Liver (tissue), 9 donors: Measurements from ENCODE around the gene EMP1. TPM values are rescaled to one million over a fixed set of nuclear protein-coding genes. Genes with fewer than 3 reads are reported as not detected.

Experiments used
- DNase-seq: peaks from one replicate; pipeline ENCODE4 v3.0.0-alpha.2; 2017; ENCODE audit warnings: low spot score
- H3K27ac ChIP-seq, 2 donors: one replicate each; pipeline ENCODE4 v1.7.0; 2013; ENCODE audit warnings: inconsistent platforms in 2 of 2, low read length in 2 of 2, control low read depth in 1 of 2, low read depth in 1 of 2, mild to moderate bottlenecking in 1 of 2
- H3K27me3 ChIP-seq, 4 donors: one replicate each; pipeline versions ENCODE4 v1.6.1 to v1.7.0; 2013; ENCODE audit warnings: low read length in 3 of 4, inconsistent platforms in 1 of 4, mild to moderate bottlenecking in 1 of 4, moderate library complexity in 1 of 4; ENCODE audit not compliant: control insufficient read depth in 4 of 4, insufficient read depth in 4 of 4
- H3K36me3 ChIP-seq, 4 donors: one replicate each; pipeline versions ENCODE4 v1.6.1 to v1.7.0; 2013; ENCODE audit warnings: low read length in 3 of 4, mild to moderate bottlenecking in 3 of 4, low read depth in 1 of 4, moderate library complexity in 1 of 4; ENCODE audit not compliant: control insufficient read depth in 4 of 4, insufficient read depth in 3 of 4
- H3K4me1 ChIP-seq, 4 donors: one replicate each; pipeline versions ENCODE4 v1.6.1 to v1.7.0; 2013; ENCODE audit warnings: low read length in 3 of 4, mild to moderate bottlenecking in 3 of 4, moderate library complexity in 1 of 4; ENCODE audit not compliant: control insufficient read depth in 4 of 4, insufficient read depth in 4 of 4
- H3K4me3 ChIP-seq, 3 donors: one replicate each; pipeline versions ENCODE4 v1.6.1 to v1.7.0; 2013; ENCODE audit warnings: low read length in 3 of 3, control low read depth in 1 of 3, low read depth in 1 of 3, mild to moderate bottlenecking in 1 of 3
- H3K9ac ChIP-seq, 2 donors: one replicate each; pipeline ENCODE4 v1.7.0; 2013; ENCODE audit warnings: low read length in 2 of 2, mild to moderate bottlenecking in 2 of 2, moderate library complexity in 2 of 2, control low read depth in 1 of 2, low read depth in 1 of 2
- H3K9me3 ChIP-seq, 4 donors: one replicate each; pipeline versions ENCODE4 v1.6.1 to v1.7.0; 2013; ENCODE audit warnings: low read length in 3 of 4; ENCODE audit not compliant: control insufficient read depth in 4 of 4
- ATF3 ChIP-seq: IDR thresholded peaks from 2 replicates; pipeline ENCODE4 v1.6.1; 2016; ENCODE audit warnings: antibody characterized with exemption
- FOXA1 ChIP-seq: IDR thresholded peaks from 2 replicates; pipeline ENCODE4 v1.6.1; 2016; ENCODE audit warnings: antibody characterized with exemption
- FOXA2 ChIP-seq: IDR thresholded peaks from 2 replicates; pipeline ENCODE4 v1.6.1; 2016; ENCODE audit warnings: antibody characterized with exemption
- HNF4A ChIP-seq, 2 donors: conservative IDR thresholded peaks; 2 replicates each; pipeline ENCODE4 v1.6.1; 2016; ENCODE audit warnings: antibody characterized with exemption in 2 of 2, mild to moderate bottlenecking in 2 of 2
- HNF4G ChIP-seq: IDR thresholded peaks from 2 replicates; pipeline ENCODE4 v1.6.1; 2016; ENCODE audit warnings: antibody characterized with exemption
- JUND ChIP-seq, 2 donors: IDR thresholded peaks; 2 replicates each; pipeline ENCODE4 v1.6.1; 2016; ENCODE audit warnings: antibody characterized with exemption in 2 of 2
- RAD21 ChIP-seq, 2 donors: IDR thresholded peaks; 2 replicates each; pipeline ENCODE4 v1.6.1; 2016; ENCODE audit warnings: antibody characterized with exemption in 2 of 2, mild to moderate bottlenecking in 2 of 2
- RXRA ChIP-seq, 2 donors: IDR thresholded peaks; 2 replicates each; pipeline ENCODE4 v1.6.1; 2017 to 2018; ENCODE audit warnings: antibody characterized with exemption in 2 of 2, mild to moderate bottlenecking in 1 of 2
- YY1 ChIP-seq: IDR thresholded peaks from 2 replicates; pipeline ENCODE4 v1.6.1; 2016; ENCODE audit warnings: antibody characterized with exemption, mild to moderate bottlenecking
- WGBS: extraction: QIAGEN DNeasy Blood & Tissue Kit; methylation state at CpG from one replicate; pipeline ENCODE4 v1.1.7; 2013; 5-methylcytosine and 5-hydroxymethylcytosine counted together
- polyA plus RNA-seq, 2 donors: library from polyadenylated mRNA; stranded (reverse) in 1 of 2; unstranded in 1 of 2; fragments of 200-250 nt in 1 of 2; fragments of >200 nt in 1 of 2; fragmentation: Nextera tagmentation in 1 of 2; extraction: Ambion mirVana in 1 of 2; gene quantifications; one replicate each; pipeline versions ENCODE4 v1.2.1 to v1.2.3, GENCODE V29; 2013 to 2015
- total RNA-seq, 2 donors: library from RNA; depleted of rRNA; stranded (reverse); fragments of >200 nt; gene quantifications; one replicate each; pipeline ENCODE4 v1.2.3, GENCODE V29; 2014
- TF ChIP-seq, protein P1 (sequence below): IDR thresholded peaks from 2 replicates; pipeline ENCODE4 v1.6.1; 2016; ENCODE audit warnings: antibody characterized with exemption
- donor health status: healthy.
- donor health status: healthy.
- donor health status: healthy.
- donor health status: healthy.
- donor health status: healthy.

EMP1 gene
- total and polyA plus RNA-seq, 4 donors: 1.6 to 5.6 (median 3.6) TPM

GRCh38 chr12:13193505-13194231 is 2.9 kb upstream of the EMP1 start:
- 88% methylated on average over 11 of the region's 11 CpGs for WGBS
- no peak overlapping the region for H3K4me3 ChIP-seq
- H3K4me1 ChIP-seq: peaks cover 0 to 16% (median 11%) of the 10 kb centered on the region in 4 donors
- no peaks in the 10 kb centered on the region for H3K9me3 ChIP-seq
- no peak overlapping the region for H3K27ac ChIP-seq
- H3K36me3 ChIP-seq: no peaks in the 10 kb centered on the region
- no peak for DNase-seq
- H3K9ac ChIP-seq: no peak overlapping the region
- H3K27me3 ChIP-seq: no peaks in the 10 kb centered on the region
- TF ChIP-seq ATF3: no peak
- TF ChIP-seq HNF4A (conservative IDR thresholded peaks at IDR 0.05): no peak
- TF ChIP-seq, protein P1, sequence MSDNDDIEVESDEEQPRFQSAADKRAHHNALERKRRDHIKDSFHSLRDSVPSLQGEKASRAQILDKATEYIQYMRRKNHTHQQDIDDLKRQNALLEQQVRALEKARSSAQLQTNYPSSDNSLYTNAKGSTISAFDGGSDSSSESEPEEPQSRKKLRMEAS: no peak
- no peak for TF ChIP-seq JUND (IDR thresholded peaks at IDR 0.05)

- H3K4me3 ChIP-seq: no peak overlapping the region
- WGBS: 81% methylated on average over 6 of the region's 6 CpGs
- no peaks in the 10 kb centered on the region for H3K9me3 ChIP-seq
- H3K4me1 ChIP-seq: peaks cover 0 to 16% (median 11%) of the 10 kb centered on the region in 4 donors
- H3K27ac ChIP-seq: no peak overlapping the region
- no peak overlapping the region for H3K9ac ChIP-seq
- H3K36me3 ChIP-seq: no peaks in the 10 kb centered on the region
- H3K27me3 ChIP-seq: no peaks in the 10 kb centered on the region
- TF ChIP-seq FOXA2: no peak
- no peak for DNase-seq
Measured at GRCh38 chr12:13194401-13195110, 2.0 kb upstream of the EMP1 start.

GRCh38 chr12:13195250-13195649 is 1.3 kb upstream of the EMP1 start:
- Histone ChIP-seq H3K4me1 (peaks cover 0 to 16% (median 11%) of the 10 kb centered on the region in 4 donors), H3K27ac (peak overlapping the region in 1 of 2 donors; percentile 56), H3K9me3 (no peaks in the 10 kb centered on the region), H3K9ac (no peak overlapping the region), H3K27me3 (no peaks in the 10 kb centered on the region), H3K36me3 (no peaks in the 10 kb centered on the region), H3K4me3 (no peak overlapping the region)
- WGBS: 89% methylated on average over 4 of the region's 4 CpGs
- no peak for TF ChIP-seq JUND (IDR thresholded peaks at IDR 0.05)
- TF ChIP-seq YY1: no peak
- TF ChIP-seq RXRA (IDR thresholded peaks at IDR 0.05): no peak
- no peak for TF ChIP-seq FOXA1
- DNase-seq: no peak

DNA sequence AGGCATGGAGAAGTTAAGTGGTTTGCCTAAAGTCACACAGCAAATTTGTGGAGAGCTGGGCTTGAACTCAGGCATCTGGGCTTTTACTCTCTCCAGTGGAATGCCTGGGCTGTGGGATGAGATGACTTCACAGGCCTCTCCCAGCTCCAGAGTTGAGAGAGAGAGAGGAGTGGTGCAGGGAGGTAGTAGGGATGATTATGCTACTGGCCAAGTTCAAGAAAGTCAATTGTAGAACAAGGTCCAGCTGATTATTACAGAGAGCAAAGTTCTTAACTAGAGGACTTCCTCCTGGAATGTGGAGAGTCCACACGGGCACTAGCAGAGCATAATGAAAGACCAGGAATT is 769 bp upstream of the EMP1 start:
- DNase-seq: no peak
- Histone ChIP-seq H3K4me1 (peaks cover 0 to 16% (median 11%) of the 10 kb centered on the region in 4 donors), H3K9me3 (no peaks in the 10 kb centered on the region), H3K9ac (peak overlapping the region in 1 of 2 donors; percentile 48), H3K27me3 (no peaks in the 10 kb centered on the region), H3K27ac (peak overlapping the region; percentile 32 to 56), H3K36me3 (no peaks in the 10 kb centered on the region), H3K4me3 (no peak overlapping the region)
- TF ChIP-seq HNF4A (conservative IDR thresholded peaks at IDR 0.05) (peak; percentile 64 to 78), YY1 (peak; percentile 6), RAD21 (IDR thresholded peaks at IDR 0.05) (no peak), HNF4G (peak; percentile 9)
- 4% methylated on average over 1 of the region's 1 CpG for WGBS
